NCI-H524 treated with DMSO at 0.1 percent for 48 hours (cell line): Measurements from ENCODE around the gene KIFAP3.
"Not testable (repeated sequence)": the region's sequence is repeated elsewhere in the genome, so short reads cannot be mapped to it uniquely, and the experiment has no call there.

Experiments
- DNase-seq: peaks from one replicate; lab custom pipeline; 2025; lab: John Stamatoyannopoulos, UW

Gene KIFAP3

DNA sequence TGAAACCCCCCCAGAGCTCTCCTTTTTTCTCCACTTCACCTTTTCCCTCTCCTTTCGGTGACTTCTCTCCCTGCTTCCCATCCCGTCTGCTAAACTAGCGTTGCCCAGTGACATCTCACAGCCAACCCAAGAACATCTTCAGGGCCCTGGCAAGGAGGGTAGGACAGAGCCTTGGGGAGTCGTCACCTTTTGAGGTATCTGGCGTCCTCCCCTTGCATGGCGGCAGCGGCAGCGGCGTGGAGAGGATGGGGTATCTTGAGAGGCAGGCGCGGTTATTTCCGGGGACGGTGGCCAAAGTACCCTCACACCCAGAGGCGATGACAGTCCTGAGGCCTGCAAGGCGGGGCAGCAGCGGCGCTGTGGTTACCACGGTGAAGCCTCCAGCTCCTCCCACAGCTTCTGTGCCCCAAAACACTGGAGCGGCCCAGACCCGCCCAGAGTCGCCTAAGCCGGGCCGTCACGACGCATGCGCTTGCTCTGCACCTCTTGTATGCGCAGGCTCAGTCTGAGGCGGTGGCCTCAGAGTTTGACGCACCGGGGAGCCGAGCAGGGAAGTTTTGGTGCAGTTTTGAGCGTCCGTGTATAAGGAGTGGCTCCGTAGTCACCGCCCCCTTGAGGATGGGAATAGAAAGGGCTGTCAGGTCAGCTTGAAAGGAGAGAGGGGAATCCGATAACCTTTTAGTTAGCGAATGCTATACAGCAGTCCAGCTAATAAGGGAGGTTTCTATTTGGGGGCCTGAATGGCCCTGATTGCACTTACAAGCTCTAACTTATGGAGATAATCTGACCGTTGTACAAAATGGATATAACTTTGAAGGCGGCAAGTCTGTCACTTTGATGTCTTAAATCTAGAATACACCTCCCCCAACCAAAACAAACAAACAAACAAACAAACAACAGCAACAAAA lies at the start of gene KIFAP3:
Gene KIFAP3, minus strand, starts transcription at position 446 of the 908 bp plus-strand sequence. Its CDS starts 228 bp downstream, at position 218.
- peak; percentile 94 for DNase-seq

DNA sequence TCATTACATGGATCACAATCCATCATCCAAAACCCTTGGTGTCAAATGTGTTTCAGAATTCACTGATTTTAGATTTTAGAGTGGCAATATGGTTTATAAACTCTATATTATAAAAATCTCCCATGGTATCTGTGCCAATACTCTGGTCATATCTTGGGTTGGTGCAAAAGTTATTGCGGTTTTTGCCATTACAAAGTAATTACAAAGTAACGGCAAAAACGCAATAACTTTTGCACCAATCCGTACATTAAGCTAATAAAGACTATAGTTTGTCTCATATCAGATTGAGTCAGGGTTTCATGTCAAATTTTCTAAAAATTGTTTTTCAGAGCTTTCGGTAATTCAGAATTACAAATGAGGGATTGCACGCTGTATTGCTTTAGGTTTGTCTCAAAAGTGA lies 47.9 kb upstream of the KIFAP3 start:
- DNase-seq: no peak

GRCh38 chr1:170114906-170115305 lies 40.4 kb upstream of the KIFAP3 start:
- no peak for DNase-seq

DNA sequence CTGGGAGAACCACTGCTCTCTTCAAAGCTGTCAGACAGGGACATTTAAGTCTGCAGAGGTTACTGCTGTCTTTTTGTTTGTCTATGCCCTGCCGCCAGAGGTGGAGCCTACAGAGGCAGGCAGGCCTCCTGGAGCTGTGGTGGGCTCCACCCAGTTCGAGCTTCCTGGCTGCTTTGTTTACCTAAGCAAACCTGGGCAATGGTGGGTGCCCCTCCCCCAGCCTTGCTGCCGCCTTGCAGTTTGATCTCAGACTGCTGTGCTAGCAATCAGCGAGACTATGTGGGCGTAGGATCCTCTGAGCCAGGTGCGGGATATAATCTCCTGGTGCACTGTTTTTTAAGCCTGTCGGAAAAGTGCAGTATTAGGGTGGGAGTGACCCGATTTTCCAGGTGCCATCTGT lies 38.6 kb upstream of the KIFAP3 start:
- not testable (repeated sequence) for DNase-seq

- DNase-seq: no peak
Measured at GRCh38 chr1:170097449-170097948, 23.0 kb upstream of the KIFAP3 start.

DNA sequence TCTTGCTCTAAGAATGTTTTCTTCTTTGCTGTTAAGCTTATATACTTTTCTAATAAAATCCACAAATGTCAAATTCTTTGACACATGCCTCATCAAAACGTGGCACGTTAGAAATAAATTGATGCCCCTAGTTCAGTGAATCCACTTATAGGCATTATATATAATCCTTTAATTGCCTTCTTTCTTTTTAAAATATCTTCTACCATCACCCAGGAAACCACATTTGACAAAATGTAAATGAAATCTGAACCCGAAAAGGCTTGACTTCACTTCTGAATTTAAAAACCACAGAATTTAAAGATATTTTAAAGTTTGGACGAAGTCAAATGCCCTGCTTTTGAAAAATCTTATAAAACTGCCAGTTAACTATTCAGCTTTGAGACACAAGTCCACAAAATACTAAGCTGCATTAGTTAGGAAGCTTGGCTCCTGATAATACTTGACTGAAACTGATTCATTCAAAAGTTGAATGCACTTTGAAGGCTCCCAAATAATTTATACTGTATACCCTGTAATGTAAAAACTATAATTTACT lies 22.4 kb upstream of the KIFAP3 start:
- peak; percentile 16 for DNase-seq

- DNase-seq: peak; percentile 50
Measured at GRCh38 chr1:170095976-170096748, 21.7 kb upstream of the KIFAP3 start.

DNA sequence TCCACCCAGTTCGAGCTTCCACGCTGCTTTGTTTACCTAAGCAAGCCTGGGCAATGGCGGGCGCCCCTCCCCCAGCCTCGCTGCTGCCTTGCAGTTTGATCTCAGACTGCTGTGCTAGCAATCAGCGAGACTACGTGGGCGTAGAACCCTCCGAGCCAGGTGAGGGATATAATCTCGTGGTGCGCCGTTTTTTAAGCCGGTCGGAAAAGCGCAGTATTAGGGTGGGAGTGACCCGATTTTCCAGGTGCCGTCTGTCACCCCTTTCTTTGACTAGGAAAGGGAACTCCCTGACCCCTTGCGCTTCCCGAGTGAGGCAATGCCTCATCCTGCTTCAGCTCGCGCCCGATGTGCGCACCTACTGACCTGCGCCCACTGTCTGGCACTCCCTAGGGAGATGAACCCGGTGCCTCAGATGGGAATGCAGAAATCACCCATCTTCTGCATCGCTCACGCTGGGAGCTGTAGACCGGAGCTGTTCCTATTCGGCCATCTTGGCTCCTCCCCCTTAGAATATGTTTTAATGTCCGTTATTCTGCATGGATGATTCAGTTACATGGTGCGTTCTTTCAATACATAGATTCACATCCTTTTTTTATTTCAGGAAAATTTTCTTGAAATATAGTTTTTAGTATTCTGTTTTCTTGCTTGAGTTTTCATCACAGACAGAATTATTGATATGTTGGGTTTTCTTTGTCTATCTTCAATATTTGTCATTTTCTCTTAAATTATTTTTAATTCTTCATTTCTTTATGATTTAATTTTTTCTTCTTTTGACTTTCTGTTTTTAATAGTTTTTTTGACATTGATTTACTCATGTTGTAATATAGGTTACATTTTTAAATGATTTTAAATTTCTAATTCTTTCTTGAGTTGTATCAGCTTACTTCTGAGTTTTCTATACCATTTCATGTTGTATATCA lies 20.5 kb upstream of the KIFAP3 start:
- DNase-seq: not testable (repeated sequence)

- no peak for DNase-seq
Measured at GRCh38 chr1:170086399-170087032, 12.0 kb upstream of the KIFAP3 start.

GRCh38 chr1:170085091-170085490 lies 10.6 kb upstream of the KIFAP3 start:
- DNase-seq: no peak

DNA sequence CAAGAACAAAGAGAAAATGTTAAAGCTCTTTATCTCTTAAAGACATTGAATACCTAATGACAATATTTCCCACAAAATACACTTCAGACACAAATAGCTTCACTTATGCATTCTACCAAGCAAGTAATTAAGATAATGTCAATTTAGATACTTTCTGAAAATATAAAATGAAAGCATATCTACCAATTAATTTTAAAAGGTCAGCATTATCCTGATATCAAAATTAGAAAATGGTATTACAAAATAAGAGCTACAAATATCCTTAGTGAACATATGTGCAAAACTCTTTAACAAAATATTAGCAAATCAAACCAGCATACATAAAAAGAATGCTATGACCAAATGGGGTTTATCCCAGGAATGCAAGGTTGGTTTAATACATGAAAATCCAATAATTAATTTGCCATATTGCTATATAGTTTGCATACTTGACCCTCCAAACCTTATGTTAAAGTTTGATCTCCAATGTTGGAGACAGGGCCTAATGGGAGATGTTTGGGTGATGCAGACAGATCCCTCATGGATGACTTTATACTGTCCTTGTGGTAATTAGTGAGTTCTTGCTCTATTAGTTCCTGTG lies 4.2 kb upstream of the KIFAP3 start:
- no peak for DNase-seq

DNA sequence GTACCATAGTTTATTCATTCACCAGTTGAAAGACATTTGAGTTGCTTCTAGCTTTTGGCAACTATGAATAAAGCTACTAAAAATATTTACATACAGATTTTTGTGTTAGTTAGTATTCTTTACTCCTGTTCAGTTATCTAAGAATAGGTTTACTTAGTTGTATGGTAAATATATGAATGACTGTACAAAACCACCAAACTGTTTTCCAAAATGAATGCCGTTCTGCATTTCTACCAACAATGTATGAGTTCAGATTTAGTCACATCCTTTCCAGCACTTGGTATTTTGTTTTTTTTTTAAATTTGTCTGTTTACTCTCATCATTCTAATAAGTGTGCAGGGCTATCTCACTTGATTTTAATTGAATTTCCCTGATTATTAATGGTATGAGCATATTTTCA lies 3.4 kb upstream of the KIFAP3 start:
- no peak for DNase-seq

- not testable (repeated sequence) for DNase-seq
Measured at GRCh38 chr1:170076952-170077351, 2.5 kb upstream of the KIFAP3 start.

GRCh38 chr1:170076199-170076598 lies 1.7 kb upstream of the KIFAP3 start:
- DNase-seq: no peak

GRCh38 chr1:170075186-170075585 lies 691 bp upstream of the KIFAP3 start:
- DNase-seq: no peak

GRCh38 chr1:170073893-170074249 lies 624 bp downstream of the KIFAP3 start:
- no peak for DNase-seq

DNA sequence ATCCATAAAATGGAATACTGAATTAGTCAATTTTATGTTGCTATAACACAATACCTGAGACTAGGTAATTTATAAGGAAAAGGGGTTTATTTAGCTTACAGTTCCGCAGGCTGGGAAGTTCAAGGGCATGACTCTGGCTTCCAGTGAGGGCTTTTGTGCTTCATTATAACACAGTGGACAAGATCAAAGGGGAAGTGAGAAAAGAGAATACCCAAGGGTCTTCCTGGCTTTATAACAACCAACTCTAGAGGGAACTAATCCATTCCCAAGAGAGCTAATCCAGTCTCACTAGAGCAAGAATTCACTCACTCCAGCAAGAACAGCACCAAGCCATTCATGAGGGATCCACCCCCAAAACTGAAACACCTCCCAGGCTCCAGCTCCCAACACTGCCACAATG lies 3.1 kb downstream of the KIFAP3 start:
- no peak for DNase-seq

DNA sequence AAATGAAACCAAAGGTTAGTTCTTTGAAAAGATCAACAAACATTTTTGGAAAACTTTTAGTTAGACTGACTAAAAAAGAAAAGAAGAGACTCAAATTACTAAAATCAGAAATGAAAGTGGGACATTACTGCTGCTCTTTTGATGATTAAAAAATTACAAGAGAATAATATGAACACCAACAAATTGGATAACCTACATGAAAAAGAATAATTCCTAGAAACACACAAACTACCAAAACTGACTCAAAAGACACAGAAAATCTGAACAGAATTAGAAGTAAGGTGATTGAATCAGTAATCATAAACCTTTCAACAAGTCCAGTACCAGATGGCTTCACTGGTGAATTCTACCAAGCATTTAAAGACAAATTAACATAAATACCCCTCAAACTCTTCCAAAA lies 5.6 kb downstream of the KIFAP3 start:
- no peak for DNase-seq

- DNase-seq: no peak
Measured at GRCh38 chr1:170067253-170067819, 7.2 kb downstream of the KIFAP3 start.

DNA sequence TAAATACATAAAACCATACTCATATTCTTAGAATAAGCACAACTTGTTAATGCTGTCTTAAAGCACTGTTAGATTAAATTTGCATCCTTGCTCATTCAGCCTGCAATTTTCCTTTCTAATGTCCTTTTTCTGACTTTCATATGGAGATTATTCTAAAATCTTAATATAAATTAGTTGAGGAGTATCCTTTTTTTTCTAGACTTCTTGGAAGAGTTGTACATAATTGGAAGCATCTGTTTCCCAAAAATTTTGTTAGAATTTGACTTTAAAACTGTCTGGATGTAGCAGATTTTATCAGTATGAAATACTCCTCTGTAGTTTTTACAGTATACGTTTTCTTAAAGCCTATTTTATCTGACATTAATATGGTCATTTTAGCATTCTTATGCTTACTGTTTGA lies 9.7 kb downstream of the KIFAP3 start:
- DNase-seq: no peak
